Limb (tissue), 2 donors: ENCODE results near the gene MTA2.
"Not testable (repeated sequence)": the region's sequence is repeated elsewhere in the genome, so short reads cannot be mapped to it uniquely, and the experiment has no call there.

Experiments
- DNase-seq, 2 donors: peaks; one replicate each; pipeline ENCODE4 v3.0.0-alpha.2; 2016; ENCODE audit errors: extremely low spot score in 2 of 2

The MTA2 gene

GRCh38 chr11:62567018-62567633 lies 34.5 kb downstream of the MTA2 start:
- DNase-seq: no peak

GRCh38 chr11:62566247-62566646 lies 35.4 kb downstream of the MTA2 start:
- no peak for DNase-seq

DNA sequence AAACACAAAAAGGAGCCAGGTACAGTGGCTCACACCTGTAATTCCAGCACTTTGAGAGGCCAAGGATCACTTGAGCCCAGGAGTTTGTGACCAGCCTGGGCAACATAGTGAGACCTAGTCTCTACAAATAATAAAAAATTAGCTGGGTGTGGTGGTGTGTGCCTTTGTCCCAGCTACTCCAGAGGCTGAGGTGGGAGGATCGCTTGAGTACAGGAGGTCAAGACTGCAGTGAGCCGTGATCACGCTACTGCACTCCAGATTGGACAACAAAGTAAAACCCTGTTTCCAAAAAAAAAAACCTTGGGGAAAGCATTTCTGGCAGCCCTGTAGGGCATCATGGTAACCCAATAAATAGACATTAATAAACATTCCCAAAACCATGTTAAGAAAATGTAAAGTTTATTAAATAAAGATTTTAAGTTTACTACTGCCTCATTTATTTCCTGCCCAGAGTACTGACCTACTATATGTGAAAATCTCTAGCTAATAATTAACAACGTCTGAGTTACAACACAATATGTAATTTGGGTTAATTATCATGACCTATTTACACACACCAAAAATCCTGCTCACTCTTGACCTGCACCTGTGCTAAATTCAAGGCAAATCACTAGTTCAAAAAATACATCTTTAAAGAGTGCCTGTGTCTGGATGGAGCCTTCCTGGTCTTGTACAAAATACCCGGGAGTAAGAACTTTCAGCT lies 36.4 kb downstream of the MTA2 start:
- no peak for DNase-seq

GRCh38 chr11:62561677-62562230 lies 39.9 kb downstream of the MTA2 start:
- DNase-seq: not testable (repeated sequence)

DNA sequence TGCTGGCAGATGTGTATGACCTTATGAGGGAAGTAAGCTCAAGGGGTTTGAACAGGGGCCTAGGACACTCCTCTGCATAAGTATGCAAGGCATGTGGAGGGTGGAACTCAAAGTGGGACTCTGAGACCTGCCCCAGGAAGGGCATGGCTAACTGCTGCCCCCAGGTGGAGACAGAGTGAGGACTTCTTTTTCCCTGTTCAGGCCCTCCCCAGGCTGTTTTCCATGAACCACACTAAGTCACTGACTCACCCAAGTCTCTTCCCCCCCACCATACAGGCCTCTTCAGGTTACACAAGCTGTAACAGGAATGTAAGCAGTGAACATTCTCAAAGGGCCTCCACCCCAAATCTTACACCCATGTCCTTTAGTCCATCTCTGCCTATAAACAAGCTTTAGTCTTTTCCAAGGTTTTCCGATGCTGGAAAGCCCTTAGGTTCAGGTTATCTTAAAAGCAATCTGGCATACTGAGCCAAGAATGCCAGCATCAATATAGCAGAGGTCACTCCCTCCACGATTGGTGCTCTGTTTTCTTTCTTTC lies 41.0 kb downstream of the MTA2 start:
- DNase-seq: peak; percentile 78 to 82

DNA sequence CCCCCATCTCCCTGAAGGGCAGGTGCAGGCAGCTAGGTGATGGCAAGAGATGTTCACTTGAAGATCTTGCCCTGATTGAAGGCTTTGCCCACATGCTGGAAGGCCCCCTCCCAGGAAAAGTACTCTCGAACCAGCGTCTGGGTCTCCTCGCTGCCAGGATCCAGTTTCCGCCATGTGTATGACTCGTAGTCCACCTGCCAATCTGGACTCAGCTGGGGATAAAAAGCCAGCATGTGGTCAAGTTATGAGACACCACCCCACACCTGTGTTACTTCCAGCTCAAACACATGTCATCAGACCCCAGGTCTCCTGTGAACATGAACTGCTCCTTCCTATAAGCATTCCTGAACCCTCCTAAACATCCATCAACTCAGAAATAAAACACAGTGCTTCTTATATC lies 42.0 kb downstream of the MTA2 start:
- DNase-seq: not testable (repeated sequence)

- no peak for DNase-seq
Observed at GRCh38 chr11:62559204-62559603, 42.5 kb downstream of the MTA2 start.

DNA sequence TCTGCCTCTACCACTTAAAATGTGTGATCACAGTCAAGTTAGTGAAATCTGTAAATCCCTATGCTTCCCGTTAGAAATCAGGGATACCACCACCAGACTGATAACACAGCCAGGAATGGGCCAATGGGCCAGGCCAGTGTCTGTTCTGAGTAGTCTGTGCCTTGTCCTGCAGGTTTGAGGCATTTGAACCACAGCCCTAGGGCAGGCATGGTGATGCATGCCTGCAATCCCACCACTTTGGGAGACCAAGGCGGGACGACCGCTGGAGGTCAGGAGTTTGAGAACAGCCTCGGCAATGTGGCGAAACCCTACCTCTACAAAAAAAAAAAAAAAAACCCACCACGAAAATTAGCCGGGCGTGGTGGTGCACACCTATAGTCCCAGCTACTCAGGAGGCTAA lies 43.0 kb downstream of the MTA2 start:
- no peak for DNase-seq

GRCh38 chr11:62556875-62557631 lies 44.6 kb downstream of the MTA2 start:
- DNase-seq: no peak

GRCh38 chr11:62556108-62556874 lies 45.4 kb downstream of the MTA2 start:
- DNase-seq: peak; percentile 76 to 78

GRCh38 chr11:62555464-62556107 lies 46.1 kb downstream of the MTA2 start:
- DNase-seq: peak in 1 of 2 donors; percentile 58

GRCh38 chr11:62554387-62555167 lies 47.1 kb downstream of the MTA2 start:
- peak; percentile 53 to 58 for DNase-seq

DNA sequence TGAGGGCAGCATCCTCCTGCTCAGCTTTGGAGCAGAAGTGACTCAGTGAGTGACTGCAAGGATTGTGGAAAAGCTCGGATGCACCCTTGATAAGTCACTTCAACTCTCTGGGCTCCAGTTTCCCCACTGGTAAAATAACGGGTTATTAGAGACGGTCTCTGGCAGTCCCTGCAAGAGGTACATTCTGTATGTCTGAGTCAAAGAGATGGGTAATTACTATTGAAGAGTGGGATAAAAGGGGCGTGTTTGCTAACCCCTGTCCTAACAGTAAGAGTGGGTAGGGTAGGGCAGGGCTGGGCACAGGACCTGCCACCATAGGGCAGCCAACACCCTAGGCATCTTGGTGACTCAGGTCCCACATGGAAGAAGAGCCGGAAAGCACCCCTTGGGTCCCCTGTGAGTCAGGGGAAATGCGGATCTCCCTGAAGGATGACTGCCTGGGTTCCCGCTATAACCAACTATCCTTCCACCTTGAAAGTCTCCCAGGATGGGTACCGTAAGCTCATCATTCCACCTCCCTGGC lies 47.8 kb downstream of the MTA2 start:
- DNase-seq: no peak

- peak; percentile 81 to 91 for DNase-seq
Observed at GRCh38 chr11:62553080-62553838, 48.4 kb downstream of the MTA2 start.

- DNase-seq: peak in 1 of 2 donors; percentile 52
Observed at GRCh38 chr11:62552485-62553079, 49.1 kb downstream of the MTA2 start.

DNA sequence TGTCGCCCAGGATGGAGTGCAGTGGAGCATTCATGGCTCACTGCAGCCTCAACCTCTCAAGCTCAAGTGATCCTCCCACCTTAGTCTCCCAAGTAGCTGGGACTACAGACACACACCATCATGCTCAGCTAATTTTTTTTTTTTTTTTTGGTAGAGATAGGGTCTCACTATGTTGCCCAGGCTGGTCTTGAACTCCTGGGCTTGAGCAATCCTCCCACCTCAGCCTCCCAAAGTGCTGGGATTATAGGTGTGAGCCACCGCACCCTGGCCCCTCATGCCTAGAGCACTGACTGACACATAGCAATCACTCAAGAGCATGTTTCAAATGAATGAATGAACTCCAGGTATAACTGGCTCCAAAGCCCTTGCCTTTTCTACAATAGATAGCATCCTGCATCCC lies 51.2 kb downstream of the MTA2 start:
- DNase-seq: not testable (repeated sequence)

- DNase-seq: no peak
Observed at GRCh38 chr11:62548545-62549335, 52.9 kb downstream of the MTA2 start.
